Ovary (tissue), 9 donors: ENCODE results near the gene ANKZF1. TPM values are rescaled to one million over a fixed set of nuclear protein-coding genes. Genes with fewer than 3 reads are reported as not detected.
A peak's percentile ranks its signal among the peaks of the same experiment; 100 is the strongest.

Source experiments
- DNase-seq, 5 donors: peaks; one replicate each; pipeline ENCODE4 v3.0.0-alpha.2; 2019 to 2020
- H3K27ac ChIP-seq, 2 donors: fragments of 200-600 bp; one replicate each; pipeline versions ENCODE4 v1.5.1 to v1.8.0; 2019 to 2022
- H3K27me3 ChIP-seq: fragments of 200-600 bp; one replicate; pipeline ENCODE4 v1.8.0; 2022
- H3K36me3 ChIP-seq: fragments of 200-600 bp; sonication (generic); one replicate; pipeline ENCODE4 v1.5.1; 2019
- H3K4me1 ChIP-seq: one replicate; pipeline ENCODE4 v1.8.1; 2013; ENCODE audit warnings: mild to moderate bottlenecking, moderate library complexity; ENCODE audit not compliant: insufficient read depth
- H3K4me3 ChIP-seq: fragments of 200-600 bp; sonication (generic); one replicate; pipeline ENCODE4 v1.5.1; 2017
- H3K9me3 ChIP-seq, 2 donors: fragments of 200-600 bp in 1 of 2; sonication (generic) in 1 of 2; one replicate each; pipeline versions ENCODE4 v1.5.1 to v1.8.1; 2013 to 2019; ENCODE audit warnings: mild to moderate bottlenecking in 1 of 2, moderate library complexity in 1 of 2
- CTCF ChIP-seq, 3 donors: fragments of 450-650 bp in 2 of 3; fragments of 200-600 bp in 1 of 3; IDR thresholded peaks; one replicate each; pipeline versions ENCODE4 v1.5.1 to v1.8.0; 2016 to 2022; ENCODE audit warnings: antibody characterized with exemption in 3 of 3, mild to moderate bottlenecking in 1 of 3
- EP300 ChIP-seq: sonication (generic); formaldehyde crosslinking; IDR thresholded peaks from one replicate; pipeline ENCODE4 v1.6.1; 2017; ENCODE audit warnings: antibody characterized with exemption
- POLR2A ChIP-seq: fragments of 450-650 bp; IDR thresholded peaks from one replicate; pipeline ENCODE4 v1.6.1; 2017; ENCODE audit warnings: antibody characterized with exemption, mild to moderate bottlenecking, moderate library complexity
- WGBS, 3 donors: extraction: QIAGEN DNeasy Blood & Tissue Kit in 1 of 3; methylation state at CpG; one replicate each; pipeline versions ENCODE4 v1.1.5 to v1.1.7; 2013 to 2017; 5-methylcytosine and 5-hydroxymethylcytosine counted together
- intact Hi-C, 4 donors: fragments of 100-400 bp; cut with DNase I; formaldehyde crosslinking; loops; one replicate each; pipeline versions ENCODE4 v1.11.0 to v1.15.1; 2022 to 2023
- polyA plus RNA-seq, 2 donors: library from polyadenylated mRNA; stranded (reverse); fragments of 200-250 nt in 1 of 2; fragments of 350-450 nt in 1 of 2; fragmentation: Illumina TruSeq in 1 of 2; extraction: RNeasy Lipid Tissue Mini Kit (QIAGEN cat#74804) in 1 of 2; gene quantifications; one replicate each; pipeline ENCODE4 v1.2.3, GENCODE V29; 2013 to 2014
- total RNA-seq, 7 donors: library from RNA; depleted of rRNA in 2 of 7; stranded (reverse); fragments of >200 nt in 2 of 7; fragmentation: NEBNext Ultra II Directional in 3 of 7; extraction: Animal tissue kit (Norgen Biotek cat#: 25700) in 3 of 7; gene quantifications; one replicate each; pipeline versions ENCODE4 v1.1.0 to v1.2.4, GENCODE V29; 2016 to 2023
- donor health status: DM: no; HTN: no; CAD: no; lungs with moderate emphysema.
- donor health status: DM: no; HTN: no; CAD: no.
- donor health status: Bipolar disorder and iron deficiency.
- donor health status: DM: yes; HTN: yes; CAD: no.
- donor health status: DM: no; HTN: no; CAD: no.
- donor health status: DM: yes; HTN: yes; CAD: no.

Gene ANKZF1
- total and polyA plus RNA-seq, 9 donors = 33.1 to 60.2 (median 39.0) TPM

- no peaks in the 10 kb centered on the region for H3K36me3 ChIP-seq
Measured at GRCh38 chr2:219279151-219279915, 49.7 kb downstream of the ANKZF1 start, which contains the start of gene DNAJB2. Gene DNAJB2, plus strand, starts transcription at chr2:219279366. Its CDS starts 468 bp downstream, at chr2:219279834.

GRCh38 chr2:219279916-219280516, 50.4 kb downstream of the ANKZF1 start:
- Histone ChIP-seq H3K9me3 (no peaks in the 10 kb centered on the region), H3K27me3 (no peaks in the 10 kb centered on the region), H3K4me1 (peaks cover 8% of the 10 kb centered on the region), H3K4me3 (peak overlapping the region; percentile 53), H3K27ac (peak overlapping the region; percentile 98), H3K36me3 (no peaks in the 10 kb centered on the region)
- intact Hi-C loops = loop anchor here in 2 of 4 donors (2.0 to 10.0 kb wide), 3 partner anchors 15 to 245 kb away; partner anchors contain the start of gene DNPEP (in 1 of the 2)
- DNase-seq = peak in 2 of 5 donors; percentile 49 to 56
- WGBS, 3 donors = 37 to 43% (median 41%) methylated on average over 12 of the region's 12 CpGs
- TF ChIP-seq EP300 (no peak), POLR2A (no peak), CTCF (IDR thresholded peaks at IDR 0.05) (no peak)

More at GRCh38 chr2:219279151-219279915, 49.7 kb downstream of the ANKZF1 start, which contains the start of gene DNAJB2:
- intact Hi-C loops = loop anchor here in 2 of 4 donors (2.0 to 10.0 kb wide), 3 partner anchors 15 to 245 kb away; partner anchors contain the start of gene DNPEP (in 1 of the 2)
- TF ChIP-seq POLR2A = peak; percentile 87
- TF ChIP-seq EP300 = peak; percentile 82
- peak in 1 of 3 donors; percentile 13 for TF ChIP-seq CTCF (IDR thresholded peaks at IDR 0.05)
- no peaks in the 10 kb centered on the region for H3K27me3 ChIP-seq
- peaks cover 8% of the 10 kb centered on the region for H3K4me1 ChIP-seq
- peak; percentile 99 to 100 (median 99) for DNase-seq
- H3K9me3 ChIP-seq = no peaks in the 10 kb centered on the region
- peak within 1 kb of the TSS; percentile 98 for H3K27ac ChIP-seq
- H3K4me3 ChIP-seq = peak within 1 kb of the TSS; percentile 53
- 0 to 1% (median 0%) methylated on average over 28 to 65 of the region's 65 CpGs for WGBS, 3 donors

- peak overlapping the region; percentile 98 for H3K27ac ChIP-seq
- H3K4me3 ChIP-seq = no peak overlapping the region
- H3K27me3 ChIP-seq = no peaks in the 10 kb centered on the region
- no peaks in the 10 kb centered on the region for H3K36me3 ChIP-seq
- WGBS, 3 donors = 86 to 95% (median 93%) methylated on average over 4 of the region's 4 CpGs
- peaks cover 8% of the 10 kb centered on the region for H3K4me1 ChIP-seq
- no peaks in the 10 kb centered on the region for H3K9me3 ChIP-seq
- no peak for TF ChIP-seq CTCF (IDR thresholded peaks at IDR 0.05)
- TF ChIP-seq EP300 = no peak
- no peak for TF ChIP-seq POLR2A
- no peak for DNase-seq
- intact Hi-C loops = no loop called here
Measured at GRCh38 chr2:219280651-219281050, 51.0 kb downstream of the ANKZF1 start.

- TF ChIP-seq POLR2A (no peak), EP300 (no peak), CTCF (IDR thresholded peaks at IDR 0.05) (no peak)
- H3K9me3 ChIP-seq = no peaks in the 10 kb centered on the region
- DNase-seq = peak in 1 of 5 donors; percentile 36
- H3K27me3 ChIP-seq = no peaks in the 10 kb centered on the region
- H3K27ac ChIP-seq = peak overlapping the region in 1 of 2 donors; percentile 34
- H3K4me3 ChIP-seq = no peak overlapping the region
- WGBS, 3 donors = 83 to 84% (median 84%) methylated on average over 8 of the region's 8 CpGs
- intact Hi-C loops = no loop called here
- H3K36me3 ChIP-seq = no peaks in the 10 kb centered on the region
- peaks cover 12% of the 10 kb centered on the region for H3K4me1 ChIP-seq
Measured at GRCh38 chr2:219281588-219281987, 52.0 kb downstream of the ANKZF1 start.
